Measurements from ENCODE around the gene PLCH2.
A peak's percentile ranks its signal among the peaks of the same experiment; 100 is the strongest.

The PLCH2 gene

GRCh38 chr1:2472109-2472508 lies 4.0 kb upstream of the PLCH2 start:
- no peak for DNase-seq
- intact Hi-C loops (cut with DNase I), result no loop called here

GRCh38 chr1:2472561-2473177 lies 3.4 kb upstream of the PLCH2 start:
- intact Hi-C loops (cut with DNase I), result no loop called here

GRCh38 chr1:2473198-2473597 lies 2.9 kb upstream of the PLCH2 start:
- DNase-seq, result no peak

More at GRCh38 chr1:2472561-2473177, 3.4 kb upstream of the PLCH2 start:
- no peak for DNase-seq

GRCh38 chr1:2474104-2474844 lies 1.8 kb upstream of the PLCH2 start:
- intact Hi-C loops (cut with DNase I), result no loop called here
- no peak for DNase-seq

More at GRCh38 chr1:2473198-2473597, 2.9 kb upstream of the PLCH2 start:
- intact Hi-C loops (cut with DNase I), result no loop called here

GRCh38 chr1:2474933-2475371 lies 1.1 kb upstream of the PLCH2 start:
- intact Hi-C loops (cut with DNase I), result no loop called here
- DNase-seq, result no peak

- DNase-seq, result no peak
- intact Hi-C loops (cut with DNase I), result no loop called here
Measured at GRCh38 chr1:2475571-2475970, 518 bp upstream of the PLCH2 start.

- no peak for DNase-seq
- intact Hi-C loops (cut with DNase I), result no loop called here
Measured at GRCh38 chr1:2477309-2477708, 1.2 kb downstream of the PLCH2 start.

GRCh38 chr1:2477791-2478499 lies 1.9 kb downstream of the PLCH2 start:
- no peak for DNase-seq
- intact Hi-C loops (cut with DNase I), result no loop called here

- intact Hi-C loops (cut with DNase I), result no loop called here
- DNase-seq, result no peak
Measured at GRCh38 chr1:2479186-2479585, 3.1 kb downstream of the PLCH2 start.

- intact Hi-C loops (cut with DNase I), result no loop called here
Measured at GRCh38 chr1:2479618-2480017, 3.5 kb downstream of the PLCH2 start.

GRCh38 chr1:2480236-2480985 lies 4.3 kb downstream of the PLCH2 start:
- intact Hi-C loops (cut with DNase I), result no loop called here
- DNase-seq, result no peak

More at GRCh38 chr1:2479618-2480017, 3.5 kb downstream of the PLCH2 start:
- no peak for DNase-seq

- intact Hi-C loops (cut with DNase I), result no loop called here
- no peak for DNase-seq
Measured at GRCh38 chr1:2480986-2481364, 4.9 kb downstream of the PLCH2 start.

- no peak for DNase-seq
- intact Hi-C loops (cut with DNase I), result no loop called here
Measured at GRCh38 chr1:2481885-2482284, 5.8 kb downstream of the PLCH2 start.

GRCh38 chr1:2482588-2482987 lies 6.5 kb downstream of the PLCH2 start:
- DNase-seq, result no peak
- intact Hi-C loops (cut with DNase I), result no loop called here

- intact Hi-C loops (cut with DNase I), result no loop called here
- DNase-seq, result no peak
Measured at GRCh38 chr1:2483026-2483425, 6.9 kb downstream of the PLCH2 start.

- intact Hi-C loops (cut with DNase I), result no loop called here
- DNase-seq, result no peak
Measured at GRCh38 chr1:2483970-2484369, 7.9 kb downstream of the PLCH2 start.

GRCh38 chr1:2486041-2486440 lies 10.0 kb downstream of the PLCH2 start:
- intact Hi-C loops (cut with DNase I), result no loop called here
- DNase-seq, result no peak

GRCh38 chr1:2486558-2486957 lies 10.5 kb downstream of the PLCH2 start:
- DNase-seq, result no peak
- intact Hi-C loops (cut with DNase I), result no loop called here

GRCh38 chr1:2488688-2489087 lies 12.6 kb downstream of the PLCH2 start:
- DNase-seq, result no peak
- intact Hi-C loops (cut with DNase I), result no loop called here

- DNase-seq, result peak; percentile 14 to 93 (median 65)
- intact Hi-C loops (cut with DNase I), result no loop called here
Measured at GRCh38 chr1:2489615-2490014, 13.5 kb downstream of the PLCH2 start.

Data from head of caudate nucleus (tissue), 42 donors.